Panc1 (cell line): ENCODE measurements around the gene WDR6.

Experiments
- POLR2AphosphoS5 ChIP-seq: IDR thresholded peaks from 2 replicates; pipeline ENCODE4 v1.6.1; 2012; ENCODE audit warnings: mild to moderate bottlenecking, low read depth, low read length, moderate library complexity
- SIN3A ChIP-seq: IDR thresholded peaks from 2 replicates; pipeline ENCODE4 v1.6.1; 2012; ENCODE audit warnings: low read depth, mild to moderate bottlenecking, low read length, moderate library complexity, borderline replicate concordance; ENCODE audit not compliant: insufficient read depth
- TF ChIP-seq, protein P1 (sequence below): fragments of 450-650 bp; IDR thresholded peaks from 2 replicates; pipeline ENCODE4 v1.5.1; 2017; ENCODE audit warnings: mild to moderate bottlenecking
- TF ChIP-seq, protein P2 (sequence below), 2 experiments: IDR thresholded peaks; 2 replicates each; pipeline ENCODE4 v1.6.1; 2011 to 2012; ENCODE audit warnings: low read depth in 2 of 2, control low read depth in 1 of 2, low read length in 1 of 2, mild to moderate bottlenecking in 1 of 2, moderate library complexity in 1 of 2; ENCODE audit not compliant: insufficient read depth in 1 of 2

DNA sequence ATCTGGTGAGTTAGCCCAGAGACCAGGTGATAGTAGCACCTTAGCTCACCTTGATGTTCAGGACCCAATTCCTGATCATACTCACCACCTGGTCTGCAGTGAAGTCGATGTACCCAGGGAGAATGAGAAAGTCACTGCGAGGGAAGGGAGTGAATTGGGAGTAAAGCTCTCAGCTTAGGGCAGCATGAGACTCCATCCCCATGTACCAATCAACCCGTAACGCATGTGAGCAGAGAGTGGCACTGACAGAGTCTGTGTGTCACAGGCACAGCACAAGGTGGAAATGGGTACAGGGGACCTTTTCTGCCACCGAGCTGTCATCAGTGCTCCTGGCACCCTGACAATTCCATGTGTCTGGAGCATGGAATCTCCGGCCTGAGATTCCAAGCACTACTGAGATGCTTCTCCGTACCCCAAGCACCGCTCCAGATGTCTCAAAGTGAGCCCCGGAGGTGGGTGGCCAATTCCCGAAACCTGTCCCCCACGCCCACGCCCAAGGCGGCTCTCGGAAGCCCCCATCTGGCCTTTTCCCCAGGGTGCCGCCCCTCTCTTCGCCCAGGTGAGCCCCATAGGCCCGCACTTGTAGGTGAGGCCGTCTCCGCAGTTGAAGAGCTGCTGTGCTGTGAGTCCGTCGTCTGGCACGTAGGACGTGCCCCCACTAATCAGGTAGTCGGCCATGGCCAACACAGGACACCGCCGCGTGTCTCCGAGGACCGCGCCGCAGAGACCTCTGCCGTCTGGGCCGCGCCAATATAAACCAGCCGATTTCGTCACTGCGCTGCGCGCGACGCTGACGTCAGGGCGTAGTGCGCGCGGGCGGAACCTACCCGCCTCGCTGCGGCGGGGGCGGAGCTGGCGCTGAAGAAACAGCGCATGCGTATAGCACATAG lies 21.7 kb downstream of the WDR6 start, which contains the start of gene IMPDH2:
- TF ChIP-seq, protein P1, sequence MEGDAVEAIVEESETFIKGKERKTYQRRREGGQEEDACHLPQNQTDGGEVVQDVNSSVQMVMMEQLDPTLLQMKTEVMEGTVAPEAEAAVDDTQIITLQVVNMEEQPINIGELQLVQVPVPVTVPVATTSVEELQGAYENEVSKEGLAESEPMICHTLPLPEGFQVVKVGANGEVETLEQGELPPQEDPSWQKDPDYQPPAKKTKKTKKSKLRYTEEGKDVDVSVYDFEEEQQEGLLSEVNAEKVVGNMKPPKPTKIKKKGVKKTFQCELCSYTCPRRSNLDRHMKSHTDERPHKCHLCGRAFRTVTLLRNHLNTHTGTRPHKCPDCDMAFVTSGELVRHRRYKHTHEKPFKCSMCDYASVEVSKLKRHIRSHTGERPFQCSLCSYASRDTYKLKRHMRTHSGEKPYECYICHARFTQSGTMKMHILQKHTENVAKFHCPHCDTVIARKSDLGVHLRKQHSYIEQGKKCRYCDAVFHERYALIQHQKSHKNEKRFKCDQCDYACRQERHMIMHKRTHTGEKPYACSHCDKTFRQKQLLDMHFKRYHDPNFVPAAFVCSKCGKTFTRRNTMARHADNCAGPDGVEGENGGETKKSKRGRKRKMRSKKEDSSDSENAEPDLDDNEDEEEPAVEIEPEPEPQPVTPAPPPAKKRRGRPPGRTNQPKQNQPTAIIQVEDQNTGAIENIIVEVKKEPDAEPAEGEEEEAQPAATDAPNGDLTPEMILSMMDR = no peak
- peak; percentile 99 for TF ChIP-seq POLR2AphosphoS5
- TF ChIP-seq, protein P2, sequence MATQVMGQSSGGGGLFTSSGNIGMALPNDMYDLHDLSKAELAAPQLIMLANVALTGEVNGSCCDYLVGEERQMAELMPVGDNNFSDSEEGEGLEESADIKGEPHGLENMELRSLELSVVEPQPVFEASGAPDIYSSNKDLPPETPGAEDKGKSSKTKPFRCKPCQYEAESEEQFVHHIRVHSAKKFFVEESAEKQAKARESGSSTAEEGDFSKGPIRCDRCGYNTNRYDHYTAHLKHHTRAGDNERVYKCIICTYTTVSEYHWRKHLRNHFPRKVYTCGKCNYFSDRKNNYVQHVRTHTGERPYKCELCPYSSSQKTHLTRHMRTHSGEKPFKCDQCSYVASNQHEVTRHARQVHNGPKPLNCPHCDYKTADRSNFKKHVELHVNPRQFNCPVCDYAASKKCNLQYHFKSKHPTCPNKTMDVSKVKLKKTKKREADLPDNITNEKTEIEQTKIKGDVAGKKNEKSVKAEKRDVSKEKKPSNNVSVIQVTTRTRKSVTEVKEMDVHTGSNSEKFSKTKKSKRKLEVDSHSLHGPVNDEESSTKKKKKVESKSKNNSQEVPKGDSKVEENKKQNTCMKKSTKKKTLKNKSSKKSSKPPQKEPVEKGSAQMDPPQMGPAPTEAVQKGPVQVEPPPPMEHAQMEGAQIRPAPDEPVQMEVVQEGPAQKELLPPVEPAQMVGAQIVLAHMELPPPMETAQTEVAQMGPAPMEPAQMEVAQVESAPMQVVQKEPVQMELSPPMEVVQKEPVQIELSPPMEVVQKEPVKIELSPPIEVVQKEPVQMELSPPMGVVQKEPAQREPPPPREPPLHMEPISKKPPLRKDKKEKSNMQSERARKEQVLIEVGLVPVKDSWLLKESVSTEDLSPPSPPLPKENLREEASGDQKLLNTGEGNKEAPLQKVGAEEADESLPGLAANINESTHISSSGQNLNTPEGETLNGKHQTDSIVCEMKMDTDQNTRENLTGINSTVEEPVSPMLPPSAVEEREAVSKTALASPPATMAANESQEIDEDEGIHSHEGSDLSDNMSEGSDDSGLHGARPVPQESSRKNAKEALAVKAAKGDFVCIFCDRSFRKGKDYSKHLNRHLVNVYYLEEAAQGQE (IDR thresholded peaks at IDR 0.05; ENCODE audit: insufficient read depth in 1 of 2, low read depth in 2 of 2, low read length in 1 of 2) = no peak
- peak; percentile 67; the same call in 1 of the 2 replicates for TF ChIP-seq SIN3A
